Gastrocnemius medialis (tissue), 4 donors: ENCODE results near the gene CHI3L1.

Experiments used
- POLR2A ChIP-seq, 2 donors: fragments of 450-650 bp; IDR thresholded peaks; one replicate each; pipeline ENCODE4 v1.6.1; 2017; ENCODE audit warnings: antibody characterized with exemption in 2 of 2, mild to moderate bottlenecking in 2 of 2, moderate library complexity in 2 of 2
- TF ChIP-seq, protein P1 (sequence below), 5 experiments: fragments of 450-650 bp in 3 of 5; fragments of 200-600 bp in 2 of 5; sonication (generic) in 2 of 5; IDR thresholded peaks in 4 of 5; conservative IDR thresholded peaks in 1 of 5; 1 replicate in 4 of 5; 2 replicates in 1 of 5; pipeline ENCODE4 v1.5.1; 2016 to 2019; ENCODE audit warnings: antibody characterized with exemption in 5 of 5, mild to moderate bottlenecking in 3 of 5, moderate library complexity in 3 of 5

DNA sequence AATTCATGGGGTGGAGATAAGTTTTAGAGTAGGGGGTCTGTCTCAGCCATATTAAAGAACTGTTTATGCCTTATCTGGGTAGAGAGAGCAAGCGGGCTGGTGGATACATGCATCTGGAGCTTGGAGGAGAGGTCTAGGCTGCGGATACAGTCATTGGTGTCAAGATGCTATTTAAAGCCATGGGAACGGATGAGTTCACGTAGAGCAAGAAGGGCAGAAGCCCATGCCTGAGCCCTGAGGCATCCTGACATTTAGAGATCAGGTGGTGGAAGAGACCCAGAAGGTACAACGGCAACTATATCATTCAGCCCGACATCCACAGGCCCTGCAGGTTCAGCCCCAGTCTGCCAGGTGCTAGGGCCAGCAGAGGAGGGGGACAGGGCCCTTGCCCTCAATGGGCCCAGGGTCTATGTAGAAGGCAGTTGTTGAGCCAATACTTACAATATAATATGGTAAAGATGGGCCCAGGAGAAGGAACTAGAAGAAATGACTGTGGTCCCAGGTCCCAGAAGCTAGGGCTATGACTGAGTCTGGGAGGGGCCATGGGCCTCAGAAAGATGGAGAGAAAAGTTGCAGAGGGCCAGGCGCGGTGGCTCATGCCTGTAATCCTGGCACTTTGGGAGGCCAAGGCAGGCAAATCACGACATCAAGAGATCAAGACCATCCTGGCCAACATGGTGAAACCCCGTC is 15.2 kb upstream of the CHI3L1 start:
- TF ChIP-seq, protein P1, sequence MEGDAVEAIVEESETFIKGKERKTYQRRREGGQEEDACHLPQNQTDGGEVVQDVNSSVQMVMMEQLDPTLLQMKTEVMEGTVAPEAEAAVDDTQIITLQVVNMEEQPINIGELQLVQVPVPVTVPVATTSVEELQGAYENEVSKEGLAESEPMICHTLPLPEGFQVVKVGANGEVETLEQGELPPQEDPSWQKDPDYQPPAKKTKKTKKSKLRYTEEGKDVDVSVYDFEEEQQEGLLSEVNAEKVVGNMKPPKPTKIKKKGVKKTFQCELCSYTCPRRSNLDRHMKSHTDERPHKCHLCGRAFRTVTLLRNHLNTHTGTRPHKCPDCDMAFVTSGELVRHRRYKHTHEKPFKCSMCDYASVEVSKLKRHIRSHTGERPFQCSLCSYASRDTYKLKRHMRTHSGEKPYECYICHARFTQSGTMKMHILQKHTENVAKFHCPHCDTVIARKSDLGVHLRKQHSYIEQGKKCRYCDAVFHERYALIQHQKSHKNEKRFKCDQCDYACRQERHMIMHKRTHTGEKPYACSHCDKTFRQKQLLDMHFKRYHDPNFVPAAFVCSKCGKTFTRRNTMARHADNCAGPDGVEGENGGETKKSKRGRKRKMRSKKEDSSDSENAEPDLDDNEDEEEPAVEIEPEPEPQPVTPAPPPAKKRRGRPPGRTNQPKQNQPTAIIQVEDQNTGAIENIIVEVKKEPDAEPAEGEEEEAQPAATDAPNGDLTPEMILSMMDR (IDR thresholded peaks at IDR 0.05 in 4 of 5, conservative IDR thresholded peaks at IDR 0.05 in 1 of 5): no peak
- no peak for TF ChIP-seq POLR2A (IDR thresholded peaks at IDR 0.05)
